Peyer's patch (tissue), 4 donors: ENCODE results near the gene ANKRD13D. TPM values are rescaled to one million over a fixed set of nuclear protein-coding genes. Genes with fewer than 3 reads are reported as not detected.

ENCODE experiments used
- DNase-seq, 3 donors: peaks; one replicate each; pipeline ENCODE4 v3.0.0-alpha.2; 2017 to 2019
- H3K27ac ChIP-seq, 4 donors: fragments of 200-600 bp; sonication (generic); one replicate each; pipeline ENCODE4 v1.5.1; 2016 to 2019
- H3K27me3 ChIP-seq, 2 donors: fragments of 200-600 bp; sonication (generic); one replicate each; pipeline ENCODE4 v1.5.1; 2019
- H3K36me3 ChIP-seq, 3 donors: fragments of 200-600 bp; sonication (generic); one replicate each; pipeline ENCODE4 v1.5.1; 2016 to 2019
- H3K4me1 ChIP-seq, 4 donors: fragments of 200-600 bp; sonication (generic); one replicate each; pipeline ENCODE4 v1.5.1; 2016 to 2019
- H3K4me3 ChIP-seq, 4 donors: fragments of 200-600 bp; sonication (generic); 1 replicate in 3 of 4; 2 replicates in 1 of 4; pipeline ENCODE4 v1.5.1; 2016 to 2019; ENCODE audit warnings: mild to moderate bottlenecking in 1 of 4
- H3K9me3 ChIP-seq, 4 donors: fragments of 200-600 bp; sonication (generic); one replicate each; pipeline ENCODE4 v1.5.1; 2016 to 2019; ENCODE audit warnings: mild to moderate bottlenecking in 1 of 4
- CTCF ChIP-seq, 6 experiments: fragments of 450-650 bp in 4 of 6; fragments of 200-600 bp in 2 of 6; sonication (generic) in 1 of 6; IDR thresholded peaks; one replicate each; pipeline ENCODE4 v1.5.1; 2017 to 2019; ENCODE audit warnings: antibody characterized with exemption in 6 of 6, mild to moderate bottlenecking in 3 of 6, moderate library complexity in 1 of 6
- POLR2A ChIP-seq, 2 donors: fragments of 450-650 bp; IDR thresholded peaks; one replicate each; pipeline ENCODE4 v1.5.1; 2017; ENCODE audit warnings: antibody characterized with exemption in 2 of 2, mild to moderate bottlenecking in 2 of 2, moderate library complexity in 2 of 2
- total RNA-seq, 4 donors: library from RNA; depleted of rRNA; stranded (reverse); fragments of >200 nt; gene quantifications; one replicate each; pipeline ENCODE4 v1.1.0, GENCODE V29; 2016

The ANKRD13D gene
- total RNA-seq, 4 donors from 2014 or later = 25.4 to 97.4 (median 41.5) TPM

DNA sequence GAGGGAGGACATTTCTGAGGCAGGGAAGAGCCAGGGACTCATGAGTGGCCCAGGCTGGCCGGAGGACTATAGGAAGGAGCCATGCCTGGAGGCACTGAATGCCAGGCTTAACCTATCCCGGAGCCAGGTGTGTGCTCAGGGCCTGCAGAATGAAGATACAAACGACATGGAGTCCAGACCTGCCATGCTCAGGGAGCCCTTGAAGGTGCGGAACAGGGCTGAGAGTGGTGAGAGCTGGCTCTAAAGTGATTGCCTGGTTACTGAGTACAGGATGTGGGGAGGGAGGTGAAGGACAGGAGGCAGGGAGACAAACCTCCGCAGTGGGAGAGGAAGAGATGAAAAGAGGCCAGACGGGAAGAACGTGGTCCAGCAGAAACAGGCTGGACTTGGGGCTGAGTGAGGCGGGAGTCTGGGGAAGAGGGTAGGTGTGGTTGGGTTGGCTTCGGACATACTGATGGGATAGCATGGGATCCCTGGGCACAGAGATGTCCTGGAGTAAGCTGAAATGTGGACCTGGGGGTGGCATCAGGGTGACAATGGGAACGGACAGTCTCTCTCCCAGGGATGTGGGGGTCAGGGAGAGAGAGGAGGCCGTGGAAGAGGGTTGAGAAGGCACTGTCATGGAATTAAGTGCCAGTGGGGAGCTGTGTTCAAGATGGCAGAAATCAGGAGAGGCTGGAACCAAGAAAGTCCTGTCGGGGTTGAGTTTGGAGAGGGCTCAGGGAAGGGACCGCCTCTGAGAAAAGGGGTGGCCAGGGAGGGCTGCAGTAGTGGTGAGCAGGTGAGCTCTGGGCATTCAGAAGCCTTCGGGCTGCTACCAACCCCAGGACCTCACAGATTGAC, 1.5 kb upstream of the ANKRD13D start:
- H3K9me3 ChIP-seq = no peaks in the 10 kb centered on the region
- no peak for DNase-seq
- peaks cover 4 to 48% (median 36%) of the 10 kb centered on the region in 4 donors for H3K4me1 ChIP-seq
- H3K27ac ChIP-seq = peak overlapping the region; percentile 88 to 99 (median 94)
- H3K36me3 ChIP-seq = peaks cover 0 to 57% (median 5%) of the 10 kb centered on the region in 3 donors
- TF ChIP-seq POLR2A (IDR thresholded peaks at IDR 0.05) (no peak), CTCF (IDR thresholded peaks at IDR 0.05) (no peak)
- peak overlapping the region in 3 of 4 donors; percentile 74 to 92 (median 91) for H3K4me3 ChIP-seq
- H3K27me3 ChIP-seq = no peaks in the 10 kb centered on the region

- Histone ChIP-seq H3K36me3 (peaks cover 0 to 52% (median 2%) of the 10 kb centered on the region in 3 donors), H3K4me1 (peaks cover 4 to 48% (median 36%) of the 10 kb centered on the region in 4 donors), H3K9me3 (no peaks in the 10 kb centered on the region), H3K4me3 (peak overlapping the region; percentile 74 to 92 (median 88)), H3K27me3 (no peaks in the 10 kb centered on the region), H3K27ac (peak overlapping the region; percentile 88 to 99 (median 94))
- TF ChIP-seq CTCF (IDR thresholded peaks at IDR 0.05) (no peak), POLR2A (IDR thresholded peaks at IDR 0.05) (peak in 1 of 2 donors; percentile 39)
- no peak for DNase-seq
Measured at GRCh38 chr11:67288198-67288451, 978 bp upstream of the ANKRD13D start.

- Histone ChIP-seq H3K36me3 (peaks cover 0 to 47% (median 0%) of the 10 kb centered on the region in 3 donors), H3K4me3 (peak overlapping the region; percentile 74 to 92 (median 88)), H3K27me3 (no peaks in the 10 kb centered on the region), H3K4me1 (peaks cover 4 to 48% (median 36%) of the 10 kb centered on the region in 4 donors), H3K9me3 (no peaks in the 10 kb centered on the region), H3K27ac (peak overlapping the region; percentile 88 to 99 (median 94))
- peak; percentile 87 to 96 (median 94) for DNase-seq
- no peak for TF ChIP-seq POLR2A (IDR thresholded peaks at IDR 0.05)
- peak; percentile 57 to 86 (median 60) for TF ChIP-seq CTCF (IDR thresholded peaks at IDR 0.05)
Measured at GRCh38 chr11:67288452-67289225, 464 bp upstream of the ANKRD13D start.

DNA sequence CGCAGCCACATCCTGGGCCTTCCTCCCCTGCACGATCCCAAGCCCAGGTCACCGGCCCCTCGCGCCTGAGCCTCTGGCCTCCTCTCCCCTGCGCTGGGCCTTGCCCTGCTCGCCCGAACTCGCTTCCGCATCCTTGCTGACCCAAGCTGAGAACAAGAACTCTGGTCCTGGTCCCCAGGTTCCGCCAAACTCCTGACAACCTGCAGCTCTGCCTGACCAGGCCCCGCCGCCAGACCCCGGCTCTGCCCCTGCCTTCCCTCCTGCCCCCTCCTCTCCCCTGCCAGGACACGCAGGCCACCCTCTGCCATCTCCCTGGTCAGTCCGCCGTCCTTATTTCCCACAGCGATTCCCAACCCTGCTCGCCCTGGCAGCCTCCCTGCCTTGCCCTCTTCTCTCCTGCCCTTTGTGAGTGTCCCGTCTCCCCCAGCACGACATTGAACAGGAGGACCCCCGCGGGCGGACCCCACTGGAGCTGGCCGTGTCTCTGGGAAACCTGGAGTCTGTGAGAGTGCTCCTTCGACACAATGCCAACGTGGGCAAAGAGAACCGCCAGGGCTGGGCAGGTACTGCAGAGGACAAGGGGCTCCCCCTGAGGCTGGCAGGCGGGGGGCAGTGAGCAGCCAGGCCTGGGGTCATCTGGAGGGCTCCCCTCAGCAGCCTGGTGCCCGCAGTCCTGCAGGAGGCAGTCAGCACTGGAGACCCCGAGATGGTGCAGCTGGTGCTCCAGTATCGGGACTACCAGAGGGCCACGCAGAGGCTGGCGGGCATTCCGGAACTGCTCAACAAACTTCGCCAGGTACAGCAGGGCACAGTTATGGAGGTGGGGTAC, 762 bp downstream of the ANKRD13D start:
- peak overlapping the region; percentile 79 to 99 (median 94) for H3K27ac ChIP-seq
- H3K4me1 ChIP-seq = peaks cover 4 to 48% (median 36%) of the 10 kb centered on the region in 4 donors

More for the DNA sequence above, 762 bp downstream of the ANKRD13D start:
- no peak for DNase-seq
- peak overlapping the region; percentile 74 to 92 (median 88) for H3K4me3 ChIP-seq
- no peaks in the 10 kb centered on the region for H3K9me3 ChIP-seq
- peaks cover 0 to 35% (median 0%) of the 10 kb centered on the region in 3 donors for H3K36me3 ChIP-seq
- TF ChIP-seq POLR2A (IDR thresholded peaks at IDR 0.05) (no peak), CTCF (IDR thresholded peaks at IDR 0.05) (no peak)
- H3K27me3 ChIP-seq = no peaks in the 10 kb centered on the region
